NCI-H2196 treated with DMSO at 0.1 percent for 48 hours (cell line): ENCODE results near the gene ANKRD36.
"Not testable (repeated sequence)": the region's sequence is repeated elsewhere in the genome, so short reads cannot be mapped to it uniquely, and the experiment has no call there.

Experiments
- DNase-seq: peaks from one replicate; lab custom pipeline; 2025; ENCODE audit not compliant: unreplicated experiment; lab: John Stamatoyannopoulos, UW

Gene ANKRD36

GRCh38 chr2:97268075-97268591 is 155.2 kb downstream of the ANKRD36 start:
- DNase-seq: not testable (repeated sequence)

GRCh38 chr2:97276232-97276798 is 163.4 kb downstream of the ANKRD36 start:
- DNase-seq: not testable (repeated sequence)

GRCh38 chr2:97285187-97285586 is 172.2 kb downstream of the ANKRD36 start:
- DNase-seq: not testable (repeated sequence)

- not testable (repeated sequence) for DNase-seq
Observed at GRCh38 chr2:97293687-97294086, 180.7 kb downstream of the ANKRD36 start.
